ENCODE results near the gene CD300LG.

The CD300LG gene

DNA sequence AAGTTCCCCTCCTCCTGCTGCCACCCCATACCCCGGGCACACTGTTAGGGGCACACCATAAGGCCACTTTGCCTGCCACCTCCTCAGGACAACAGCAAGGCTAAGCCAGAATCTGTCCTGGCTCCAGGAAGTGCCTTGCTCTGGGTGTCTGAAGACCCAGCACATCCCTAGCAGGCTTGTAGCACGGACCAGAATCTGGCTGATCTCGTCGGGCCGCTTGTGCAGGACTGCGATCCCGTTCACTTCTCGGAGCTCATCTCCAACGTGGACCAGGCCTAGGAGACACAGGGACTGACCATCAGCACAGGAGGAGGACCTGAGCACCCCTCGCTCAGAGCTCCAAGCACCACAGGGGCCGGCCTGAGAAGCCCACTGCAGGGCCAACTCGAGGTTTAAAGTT, 21.4 kb upstream of the CD300LG start:
- H3K36me3 ChIP-seq (replicated peaks), result peaks cover 54% of the 10 kb centered on the region
- TF ChIP-seq, protein P1, sequence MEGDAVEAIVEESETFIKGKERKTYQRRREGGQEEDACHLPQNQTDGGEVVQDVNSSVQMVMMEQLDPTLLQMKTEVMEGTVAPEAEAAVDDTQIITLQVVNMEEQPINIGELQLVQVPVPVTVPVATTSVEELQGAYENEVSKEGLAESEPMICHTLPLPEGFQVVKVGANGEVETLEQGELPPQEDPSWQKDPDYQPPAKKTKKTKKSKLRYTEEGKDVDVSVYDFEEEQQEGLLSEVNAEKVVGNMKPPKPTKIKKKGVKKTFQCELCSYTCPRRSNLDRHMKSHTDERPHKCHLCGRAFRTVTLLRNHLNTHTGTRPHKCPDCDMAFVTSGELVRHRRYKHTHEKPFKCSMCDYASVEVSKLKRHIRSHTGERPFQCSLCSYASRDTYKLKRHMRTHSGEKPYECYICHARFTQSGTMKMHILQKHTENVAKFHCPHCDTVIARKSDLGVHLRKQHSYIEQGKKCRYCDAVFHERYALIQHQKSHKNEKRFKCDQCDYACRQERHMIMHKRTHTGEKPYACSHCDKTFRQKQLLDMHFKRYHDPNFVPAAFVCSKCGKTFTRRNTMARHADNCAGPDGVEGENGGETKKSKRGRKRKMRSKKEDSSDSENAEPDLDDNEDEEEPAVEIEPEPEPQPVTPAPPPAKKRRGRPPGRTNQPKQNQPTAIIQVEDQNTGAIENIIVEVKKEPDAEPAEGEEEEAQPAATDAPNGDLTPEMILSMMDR (IDR thresholded peaks at IDR 0.05; ENCODE audit: low read depth, low read length, missing control alignments), result no peak

DNA sequence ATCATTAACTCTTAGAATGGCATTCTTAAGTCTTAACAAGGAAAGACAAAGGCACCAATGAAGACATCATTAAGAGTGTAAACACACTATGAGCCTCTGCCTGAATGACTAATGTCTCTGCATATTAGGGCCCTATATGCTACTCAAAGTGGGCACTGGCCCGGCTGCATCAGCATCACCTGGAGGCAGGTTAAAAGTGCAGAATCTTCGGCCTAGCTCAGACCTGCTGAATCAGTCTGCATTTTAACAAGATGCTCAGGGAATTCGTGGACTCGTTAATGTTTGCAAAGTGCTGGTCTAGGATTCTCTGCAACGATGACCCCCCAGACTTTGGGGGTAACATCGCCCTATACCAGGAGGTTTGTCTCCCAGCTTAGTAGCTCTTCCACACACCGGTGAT, 20.8 kb upstream of the CD300LG start:
- H3K27me3 ChIP-seq (replicated peaks), result no peaks in the 10 kb centered on the region
- in situ Hi-C loops (cut with HindIII; ENCODE audit: low pct_ligation_motif_present, low sequenced_read_pairs), result no loop called here
- peaks cover 55% of the 10 kb centered on the region for H3K36me3 ChIP-seq (replicated peaks)
- no peak overlapping the region for H3K4me3 ChIP-seq (ENCODE audit: low read depth, low read length)
- DNase-seq, result no peak
- no peak overlapping the region for H3K27ac ChIP-seq
- TF ChIP-seq, protein P1 (IDR thresholded peaks at IDR 0.05; ENCODE audit: low read depth, low read length, missing control alignments), result no peak

More for the DNA sequence above, 21.4 kb upstream of the CD300LG start:
- in situ Hi-C loops (cut with HindIII; ENCODE audit: low pct_ligation_motif_present, low sequenced_read_pairs), result no loop called here
- Histone ChIP-seq H3K4me3 (ENCODE audit: low read depth, low read length) (no peak overlapping the region), H3K27ac (no peak overlapping the region), H3K27me3 (replicated peaks) (no peaks in the 10 kb centered on the region)
- no peak for DNase-seq

DNA sequence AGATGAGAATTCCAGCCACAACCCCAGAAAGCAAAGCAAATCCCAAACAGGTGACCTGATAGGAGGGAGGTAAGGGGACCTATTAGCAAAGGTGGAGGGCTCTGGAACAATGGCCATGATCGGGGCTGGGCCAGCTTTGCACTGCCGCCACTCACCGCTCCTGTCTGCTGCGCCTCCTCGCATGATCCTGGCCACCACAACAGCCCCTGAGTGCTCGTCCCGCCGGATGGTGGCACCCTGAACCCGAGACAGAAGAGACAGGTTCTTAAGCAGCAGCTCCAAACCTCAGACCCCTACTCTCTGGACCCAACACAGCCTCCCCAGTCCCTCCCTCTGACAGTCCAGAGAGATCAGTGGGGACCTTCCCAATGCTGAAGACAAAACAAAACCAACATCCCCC, 19.4 kb upstream of the CD300LG start:
- peaks cover 56% of the 10 kb centered on the region for H3K36me3 ChIP-seq (replicated peaks)
- no peak overlapping the region for H3K4me3 ChIP-seq (ENCODE audit: low read depth, low read length)
- in situ Hi-C loops (cut with HindIII; ENCODE audit: low pct_ligation_motif_present, low sequenced_read_pairs), result no loop called here
- DNase-seq, result no peak
- TF ChIP-seq, protein P1 (IDR thresholded peaks at IDR 0.05; ENCODE audit: low read depth, low read length, missing control alignments), result no peak
- no peaks in the 10 kb centered on the region for H3K27me3 ChIP-seq (replicated peaks)
- H3K27ac ChIP-seq, result no peak overlapping the region

DNA sequence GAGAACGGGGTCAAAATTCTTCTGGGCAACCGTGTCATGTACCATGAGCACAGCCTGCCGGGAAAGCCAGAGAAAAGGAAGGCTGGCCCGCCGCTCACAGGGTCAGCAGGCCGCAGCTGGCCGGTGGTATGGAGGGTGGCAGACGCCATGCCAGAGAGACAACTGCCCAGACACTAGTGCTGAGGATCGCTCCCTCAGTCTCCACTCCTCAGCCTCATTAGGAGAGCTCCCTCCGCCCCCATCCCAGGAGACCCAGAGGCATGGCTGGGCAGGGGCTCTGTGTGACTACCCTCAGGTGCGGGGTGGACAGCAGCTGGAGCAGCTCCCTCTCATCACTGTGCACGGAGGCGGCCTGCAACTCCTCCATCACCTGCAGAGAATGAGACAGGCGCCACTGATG, 17.2 kb upstream of the CD300LG start:
- Histone ChIP-seq H3K4me3 (ENCODE audit: low read depth, low read length) (no peak overlapping the region), H3K27ac (no peak overlapping the region), H3K27me3 (replicated peaks) (no peaks in the 10 kb centered on the region), H3K36me3 (replicated peaks) (peaks cover 50% of the 10 kb centered on the region)
- in situ Hi-C loops (cut with HindIII; ENCODE audit: low pct_ligation_motif_present, low sequenced_read_pairs), result no loop called here
- TF ChIP-seq, protein P1 (IDR thresholded peaks at IDR 0.05; ENCODE audit: low read depth, low read length, missing control alignments), result no peak
- no peak for DNase-seq

DNA sequence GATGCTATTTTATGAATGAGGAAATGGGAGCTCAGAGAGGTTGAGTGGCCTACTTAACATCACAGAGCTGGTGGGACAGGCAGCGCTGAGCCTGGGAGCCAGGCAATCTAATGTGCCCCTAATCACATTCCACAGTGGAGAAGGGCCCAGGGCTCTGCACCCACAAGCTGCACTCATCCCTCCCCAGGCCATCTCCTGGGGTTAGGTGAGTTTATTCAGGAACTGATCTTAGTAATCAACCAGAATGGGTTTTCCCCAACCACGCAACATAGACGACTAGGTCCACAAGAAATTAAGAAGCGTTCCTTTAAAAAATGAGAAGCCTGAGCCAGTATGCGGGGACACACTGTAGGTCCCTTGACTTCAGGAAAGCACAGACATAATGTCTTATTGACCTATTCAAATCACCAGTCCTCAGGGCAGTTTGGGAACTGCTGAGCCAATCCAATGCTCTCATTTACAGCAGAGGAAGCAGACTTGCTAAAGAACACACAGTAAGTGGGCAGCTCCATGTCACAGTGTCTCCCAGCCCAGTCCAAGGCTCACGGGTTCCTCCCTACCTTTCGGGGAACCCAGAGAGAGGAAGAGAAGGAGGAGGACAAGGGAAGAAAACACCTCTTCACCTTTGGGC, 16.4 kb upstream of the CD300LG start:
- H3K27ac ChIP-seq, result no peak overlapping the region
- H3K27me3 ChIP-seq (replicated peaks), result no peaks in the 10 kb centered on the region
- no peak overlapping the region for H3K4me3 ChIP-seq (ENCODE audit: low read depth, low read length)
- TF ChIP-seq, protein P1 (IDR thresholded peaks at IDR 0.05; ENCODE audit: low read depth, low read length, missing control alignments), result no peak
- H3K36me3 ChIP-seq (replicated peaks), result peaks cover 43% of the 10 kb centered on the region
- DNase-seq, result no peak
- in situ Hi-C loops (cut with HindIII; ENCODE audit: low pct_ligation_motif_present, low sequenced_read_pairs), result no loop called here

DNA sequence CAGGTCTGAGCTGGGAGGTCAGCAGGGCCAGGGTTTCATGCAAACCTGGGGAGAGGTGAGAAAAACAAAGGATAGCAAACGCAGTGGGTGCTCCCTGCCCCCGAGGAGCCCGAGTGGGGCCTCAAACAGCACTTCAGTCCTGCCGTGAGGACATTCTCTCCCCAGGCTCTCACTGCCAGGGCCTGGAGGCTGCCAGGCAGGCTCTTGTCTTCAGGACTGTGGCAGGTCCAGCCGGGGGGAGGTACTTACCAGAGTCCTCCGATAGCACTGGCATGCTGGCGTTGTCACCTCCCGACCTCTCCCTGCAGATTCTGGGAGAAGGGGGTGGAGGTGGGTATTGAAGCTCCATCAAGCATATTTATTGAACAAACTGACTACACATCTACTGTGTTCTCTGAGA, 15.3 kb upstream of the CD300LG start:
- TF ChIP-seq, protein P1 (IDR thresholded peaks at IDR 0.05; ENCODE audit: low read depth, low read length, missing control alignments), result no peak
- Histone ChIP-seq H3K27ac (no peak overlapping the region), H3K4me3 (ENCODE audit: low read depth, low read length) (no peak overlapping the region), H3K27me3 (replicated peaks) (no peaks in the 10 kb centered on the region), H3K36me3 (replicated peaks) (peaks cover 36% of the 10 kb centered on the region)
- in situ Hi-C loops (cut with HindIII; ENCODE audit: low pct_ligation_motif_present, low sequenced_read_pairs), result no loop called here
- no peak for DNase-seq
